ENCODE results near the gene ACOT11. TPM values are rescaled to one million over a fixed set of nuclear protein-coding genes. Genes with fewer than 3 reads are reported as not detected.

The ACOT11 gene
- total and polyA plus RNA-seq, 2 donors (not counting 1 experiment from before 2014, with no cell fraction given), result 0.73 to 2.5 TPM

DNA sequence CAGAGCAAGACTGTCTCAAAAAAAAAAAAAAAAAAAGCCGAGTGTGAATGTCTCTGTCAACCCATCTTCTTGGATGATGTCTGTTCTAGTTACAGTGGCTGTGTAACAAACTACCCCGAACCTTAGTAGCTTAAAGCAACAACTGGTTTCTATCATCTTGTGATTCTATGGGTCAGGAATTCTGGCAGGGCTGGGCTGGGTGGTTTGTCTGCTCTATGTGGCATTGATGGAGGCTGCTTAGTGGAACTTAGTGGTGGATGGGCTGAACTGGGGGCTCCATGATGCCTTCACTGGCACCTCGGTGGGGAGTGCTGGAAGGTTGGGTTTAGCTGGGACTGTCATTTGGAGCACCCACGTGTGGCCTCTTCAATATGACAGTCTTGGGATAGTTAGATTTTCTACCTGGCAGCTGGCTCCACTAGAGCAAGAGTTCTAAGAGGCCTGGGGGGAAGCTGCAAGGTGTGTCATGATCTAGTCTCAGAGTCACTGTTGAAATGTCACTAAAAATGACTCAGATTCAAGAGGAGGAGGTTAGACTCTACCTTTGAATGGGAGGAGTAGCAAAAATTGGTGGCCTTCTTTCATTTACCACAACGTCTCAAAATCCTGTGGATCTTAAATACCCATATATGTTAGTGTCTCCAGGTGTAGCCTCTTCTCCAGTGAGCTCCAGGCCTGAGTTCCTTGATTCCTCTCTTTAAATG is 18.6 kb downstream of the ACOT11 start:
- Histone ChIP-seq H3K79me2 (ENCODE audit: control insufficient read depth, insufficient read depth, low read length) (no peaks in the 10 kb centered on the region), H3K27ac (ENCODE audit: insufficient read depth, low read length) (no peak overlapping the region), H2AFZ (ENCODE audit: low read length) (no peak overlapping the region), H3K4me1 (ENCODE audit: control insufficient read depth, extremely low read depth, insufficient read depth, low read length) (no peaks in the 10 kb centered on the region), H3K27me3 (ENCODE audit: control insufficient read depth, insufficient read depth, low read length) (no peaks in the 10 kb centered on the region), H3K36me3 (ENCODE audit: control insufficient read depth, insufficient read depth, low read length) (no peaks in the 10 kb centered on the region), H4K20me1 (ENCODE audit: control insufficient read depth, extremely low read depth, insufficient read depth, low read length) (no peaks in the 10 kb centered on the region), H3K9me3 (ENCODE audit: control insufficient read depth, insufficient read depth, low read depth, low read length) (no peaks in the 10 kb centered on the region), H3K4me3 (replicated peaks in 1 of 4; ENCODE audit: control extremely low read depth in 1 of 4, insufficient read depth in 1 of 4, low read depth in 3 of 4, low read length in 4 of 4) (no peak overlapping the region), H3K9ac (ENCODE audit: insufficient read depth, low read length) (no peak overlapping the region), H3K4me2 (ENCODE audit: extremely low read depth, insufficient read depth, low read length) (no peak overlapping the region)
- TF ChIP-seq, protein P1, sequence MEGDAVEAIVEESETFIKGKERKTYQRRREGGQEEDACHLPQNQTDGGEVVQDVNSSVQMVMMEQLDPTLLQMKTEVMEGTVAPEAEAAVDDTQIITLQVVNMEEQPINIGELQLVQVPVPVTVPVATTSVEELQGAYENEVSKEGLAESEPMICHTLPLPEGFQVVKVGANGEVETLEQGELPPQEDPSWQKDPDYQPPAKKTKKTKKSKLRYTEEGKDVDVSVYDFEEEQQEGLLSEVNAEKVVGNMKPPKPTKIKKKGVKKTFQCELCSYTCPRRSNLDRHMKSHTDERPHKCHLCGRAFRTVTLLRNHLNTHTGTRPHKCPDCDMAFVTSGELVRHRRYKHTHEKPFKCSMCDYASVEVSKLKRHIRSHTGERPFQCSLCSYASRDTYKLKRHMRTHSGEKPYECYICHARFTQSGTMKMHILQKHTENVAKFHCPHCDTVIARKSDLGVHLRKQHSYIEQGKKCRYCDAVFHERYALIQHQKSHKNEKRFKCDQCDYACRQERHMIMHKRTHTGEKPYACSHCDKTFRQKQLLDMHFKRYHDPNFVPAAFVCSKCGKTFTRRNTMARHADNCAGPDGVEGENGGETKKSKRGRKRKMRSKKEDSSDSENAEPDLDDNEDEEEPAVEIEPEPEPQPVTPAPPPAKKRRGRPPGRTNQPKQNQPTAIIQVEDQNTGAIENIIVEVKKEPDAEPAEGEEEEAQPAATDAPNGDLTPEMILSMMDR (conservative IDR thresholded peaks at IDR 0.05 in 1 of 2, IDR thresholded peaks at IDR 0.05 in 1 of 2; ENCODE audit: low read depth in 1 of 2, low read length in 2 of 2), result no peak
- no peak for TF ChIP-seq EZH2 (IDR thresholded peaks at IDR 0.05; ENCODE audit: low read length, missing control alignments)
- no peak for DNase-seq (ENCODE audit: low read depth in 2 of 2)

DNA sequence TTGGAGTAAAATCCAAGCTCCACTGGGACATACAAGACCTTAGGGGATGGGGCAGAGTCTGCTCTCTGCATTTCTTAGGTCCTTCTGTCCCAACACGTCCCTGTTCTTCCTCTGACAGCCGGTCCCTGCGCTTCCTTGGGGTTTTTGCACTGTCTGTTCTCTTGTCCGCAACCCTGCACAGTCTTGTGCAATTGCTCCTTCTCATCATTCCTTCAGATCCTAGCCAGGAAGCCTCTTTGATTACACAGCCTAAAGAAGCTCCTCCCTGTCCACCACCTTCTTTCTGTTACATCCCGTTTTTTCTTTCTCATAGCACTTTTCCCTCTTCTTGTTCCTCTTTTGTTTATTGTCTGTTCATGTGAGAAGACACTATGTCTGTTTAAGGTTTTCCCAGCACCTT is 19.9 kb downstream of the ACOT11 start:
- Histone ChIP-seq H3K4me2 (ENCODE audit: extremely low read depth, insufficient read depth, low read length) (no peak overlapping the region), H3K9ac (ENCODE audit: insufficient read depth, low read length) (no peak overlapping the region), H3K4me3 (replicated peaks in 1 of 4; ENCODE audit: control extremely low read depth in 1 of 4, insufficient read depth in 1 of 4, low read depth in 3 of 4, low read length in 4 of 4) (no peak overlapping the region), H4K20me1 (ENCODE audit: control insufficient read depth, extremely low read depth, insufficient read depth, low read length) (no peaks in the 10 kb centered on the region), H3K27ac (ENCODE audit: insufficient read depth, low read length) (no peak overlapping the region), H3K4me1 (ENCODE audit: control insufficient read depth, extremely low read depth, insufficient read depth, low read length) (no peaks in the 10 kb centered on the region), H3K79me2 (ENCODE audit: control insufficient read depth, insufficient read depth, low read length) (no peaks in the 10 kb centered on the region), H2AFZ (ENCODE audit: low read length) (no peak overlapping the region), H3K9me3 (ENCODE audit: control insufficient read depth, insufficient read depth, low read depth, low read length) (no peaks in the 10 kb centered on the region), H3K27me3 (ENCODE audit: control insufficient read depth, insufficient read depth, low read length) (no peaks in the 10 kb centered on the region), H3K36me3 (ENCODE audit: control insufficient read depth, insufficient read depth, low read length) (no peaks in the 10 kb centered on the region)
- TF ChIP-seq EZH2 (IDR thresholded peaks at IDR 0.05; ENCODE audit: low read length, missing control alignments), result no peak
- TF ChIP-seq, protein P1 (conservative IDR thresholded peaks at IDR 0.05 in 1 of 2, IDR thresholded peaks at IDR 0.05 in 1 of 2; ENCODE audit: low read depth in 1 of 2, low read length in 2 of 2), result no peak
- no peak for DNase-seq (ENCODE audit: low read depth in 2 of 2)

GRCh38 chr1:54569339-54569738 is 21.3 kb downstream of the ACOT11 start:
- no peak overlapping the region for H3K9ac ChIP-seq (ENCODE audit: insufficient read depth, low read length)
- no peaks in the 10 kb centered on the region for H4K20me1 ChIP-seq (ENCODE audit: control insufficient read depth, extremely low read depth, insufficient read depth, low read length)
- no peaks in the 10 kb centered on the region for H3K36me3 ChIP-seq (ENCODE audit: control insufficient read depth, insufficient read depth, low read length)
- H2AFZ ChIP-seq (ENCODE audit: low read length), result no peak overlapping the region
- no peaks in the 10 kb centered on the region for H3K27me3 ChIP-seq (ENCODE audit: control insufficient read depth, insufficient read depth, low read length)
- no peaks in the 10 kb centered on the region for H3K79me2 ChIP-seq (ENCODE audit: control insufficient read depth, insufficient read depth, low read length)
- TF ChIP-seq, protein P1 (conservative IDR thresholded peaks at IDR 0.05 in 1 of 2, IDR thresholded peaks at IDR 0.05 in 1 of 2; ENCODE audit: low read depth in 1 of 2, low read length in 2 of 2), result no peak
- TF ChIP-seq EZH2 (IDR thresholded peaks at IDR 0.05; ENCODE audit: low read length, missing control alignments), result no peak
- no peak overlapping the region for H3K4me2 ChIP-seq (ENCODE audit: extremely low read depth, insufficient read depth, low read length)
- no peak overlapping the region for H3K27ac ChIP-seq (ENCODE audit: insufficient read depth, low read length)
- H3K4me1 ChIP-seq (ENCODE audit: control insufficient read depth, extremely low read depth, insufficient read depth, low read length), result no peaks in the 10 kb centered on the region
- peak; percentile 15 to 29 for DNase-seq (ENCODE audit: low read depth in 2 of 2)
- H3K4me3 ChIP-seq (replicated peaks in 1 of 4; ENCODE audit: control extremely low read depth in 1 of 4, insufficient read depth in 1 of 4, low read depth in 3 of 4, low read length in 4 of 4), result no peak overlapping the region
- no peaks in the 10 kb centered on the region for H3K9me3 ChIP-seq (ENCODE audit: control insufficient read depth, insufficient read depth, low read depth, low read length)

Data from fibroblast of lung (primary cell).